ENCODE data around the gene KRT86.

- no peak for TF ChIP-seq CTCF (IDR thresholded peaks at IDR 0.05)
- TF ChIP-seq EZH2 (IDR thresholded peaks at IDR 0.05; ENCODE audit: borderline replicate concordance, insufficient read depth, low read depth, low read length, poor library complexity, severe bottlenecking): no peak
Observed at GRCh38 chr12:52313926-52314325, 39.5 kb downstream of the KRT86 start.
